GM12892 (cell line): Measurements from ENCODE around the gene LRRC74A.

Source experiments
- DNase-seq: peaks from one replicate; pipeline ENCODE4 v3.0.0; 2011; ENCODE audit not compliant: insufficient read length
- FAIRE-seq: peaks from 2 replicates; lab custom pipeline; 2011; peaks lifted over from hg19 to GRCh38; lab: Jason Lieb, UNC
- POLR2A ChIP-seq: IDR thresholded peaks from 2 replicates; pipeline ENCODE4 v1.6.1; 2011; ENCODE audit warnings: low read depth, low read length, control low read depth
- POLR2AphosphoS5 ChIP-seq: IDR thresholded peaks from 2 replicates; pipeline ENCODE4 v1.6.1; 2011; ENCODE audit warnings: low read depth, low read length, control low read depth
- TAF1 ChIP-seq: IDR thresholded peaks from 2 replicates; pipeline ENCODE4 v1.6.1; 2011; ENCODE audit warnings: low read depth, mild to moderate bottlenecking, control low read depth, low read length, borderline replicate concordance

Gene LRRC74A

DNA sequence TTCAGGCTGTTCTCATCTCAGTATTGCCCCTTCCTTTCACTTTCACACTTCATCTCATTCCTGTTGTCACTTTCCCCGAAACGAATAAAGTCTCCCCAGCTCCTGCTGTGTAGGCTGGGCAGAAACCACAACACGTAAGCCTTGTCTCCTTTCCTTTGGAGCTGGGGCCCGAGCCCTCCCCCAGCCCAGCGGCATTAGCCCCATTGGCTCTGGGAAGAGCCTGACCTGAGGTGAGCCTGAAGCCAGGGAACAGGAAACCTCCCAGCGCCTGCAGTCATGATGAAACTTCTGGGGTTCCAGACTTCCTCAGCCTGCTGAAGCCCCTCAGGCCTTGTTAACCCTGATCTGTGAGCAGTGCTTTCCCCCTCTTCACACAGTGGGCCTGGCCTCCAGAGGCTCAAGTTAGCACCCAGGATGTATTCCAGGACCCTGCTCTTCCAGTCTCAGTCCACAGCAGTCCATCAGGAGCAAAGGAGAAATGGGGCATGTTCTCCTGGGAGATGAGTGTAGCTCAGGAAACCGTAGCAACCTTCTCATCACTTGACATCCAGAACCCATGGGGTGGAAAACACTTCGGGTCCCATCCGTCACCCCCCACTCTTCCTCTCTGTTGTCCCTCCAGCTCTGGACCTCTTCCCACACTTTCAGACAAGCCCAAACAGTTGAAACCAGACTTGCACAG lies 43.2 kb upstream of the LRRC74A start:
- no peak for TF ChIP-seq POLR2A
- no peak for TF ChIP-seq TAF1
- no peak for TF ChIP-seq POLR2AphosphoS5
- no peak for FAIRE-seq
- DNase-seq: no peak

DNA sequence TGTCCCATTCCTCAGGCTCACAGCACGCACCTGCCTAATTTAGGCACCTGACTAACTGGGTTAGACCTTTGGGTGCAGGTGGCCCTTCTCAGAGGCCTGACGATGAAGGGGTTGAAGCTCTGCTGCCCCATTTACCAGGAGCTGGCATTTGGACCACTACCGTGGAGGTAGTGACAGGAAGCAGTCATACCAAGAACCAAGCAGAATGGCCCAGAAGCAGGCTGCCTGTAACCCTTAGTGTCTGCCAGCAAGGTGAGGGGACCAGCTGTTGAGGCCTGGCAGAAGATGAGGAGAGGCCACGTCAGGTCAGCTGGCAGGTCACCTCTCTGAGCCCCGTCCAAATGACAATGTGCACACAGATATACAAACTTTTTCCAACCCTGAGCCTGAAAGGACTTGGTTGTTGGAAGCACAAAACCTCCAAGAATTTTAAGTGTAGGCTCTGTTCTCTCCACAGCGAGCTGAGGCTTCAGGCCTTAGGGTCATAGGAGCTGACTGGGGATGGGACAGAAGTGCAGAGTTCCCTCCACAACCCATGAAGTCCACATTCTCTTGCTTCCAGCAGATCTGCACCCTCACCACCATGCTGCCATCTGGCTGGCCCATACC lies 41.8 kb upstream of the LRRC74A start:
- DNase-seq: no peak
- no peak for TF ChIP-seq TAF1
- TF ChIP-seq POLR2AphosphoS5: no peak
- no peak for TF ChIP-seq POLR2A
- no peak for FAIRE-seq

DNA sequence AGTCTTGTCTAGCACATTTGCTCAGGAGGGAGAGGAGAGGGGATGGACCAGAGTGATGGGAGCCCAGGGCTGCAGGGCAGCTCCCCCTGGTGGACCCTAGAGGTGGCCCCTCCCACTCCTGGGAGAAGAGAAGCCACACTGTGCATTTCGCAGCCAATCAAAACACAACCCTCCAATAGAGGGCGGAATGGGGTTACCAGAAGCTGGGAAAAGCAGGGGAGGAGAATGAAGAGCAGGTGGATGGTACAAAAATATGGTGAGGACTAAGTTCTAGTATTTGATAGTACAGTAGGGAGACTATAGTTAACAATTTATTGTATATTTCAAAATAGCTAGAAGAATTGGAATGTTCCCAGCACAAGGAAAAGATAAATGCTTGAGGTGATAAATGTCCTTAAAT lies 41.3 kb upstream of the LRRC74A start:
- no peak for TF ChIP-seq POLR2AphosphoS5
- TF ChIP-seq POLR2A: no peak
- FAIRE-seq (peak; percentile 82), DNase-seq (peak; percentile 75)

DNA sequence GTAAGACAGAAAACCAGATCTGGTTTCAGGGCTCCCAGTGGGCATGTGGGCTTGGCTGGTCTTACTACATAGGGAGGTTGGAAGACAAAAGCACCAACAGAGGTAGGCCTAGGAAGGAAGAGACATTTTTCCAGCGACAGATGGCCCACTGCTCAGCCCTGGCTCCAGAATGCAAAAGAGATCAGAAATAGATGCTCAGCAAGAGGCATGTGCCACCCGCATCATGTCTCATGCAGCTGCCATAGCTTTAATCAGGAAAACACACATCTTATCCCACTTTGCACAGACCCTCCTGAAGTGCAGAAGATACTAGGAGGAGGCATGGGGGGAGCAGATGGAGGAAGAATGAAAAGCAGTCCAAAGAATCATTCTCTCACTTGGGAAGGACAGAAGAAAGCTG lies 39.6 kb upstream of the LRRC74A start:
- DNase-seq: no peak
- FAIRE-seq: no peak

DNA sequence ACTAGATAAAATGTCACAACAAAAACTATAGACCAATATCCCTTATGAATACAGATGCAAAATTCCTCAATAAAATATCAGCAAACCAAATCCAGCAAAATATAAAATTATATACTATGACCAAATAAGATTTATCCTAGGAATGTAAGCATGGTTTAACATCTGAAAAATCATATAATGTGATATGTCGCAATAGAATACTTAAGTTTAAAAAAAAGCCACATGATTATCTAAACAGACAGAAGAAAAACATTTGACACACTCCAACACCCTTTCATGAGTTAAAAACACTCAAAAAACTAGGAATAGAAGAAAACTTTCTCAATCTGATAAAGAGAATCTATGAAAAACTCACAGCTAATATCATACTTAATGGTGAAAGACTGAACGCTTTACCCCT lies 33.8 kb upstream of the LRRC74A start:
- DNase-seq (no peak), FAIRE-seq (no peak)
- no peak for TF ChIP-seq POLR2A
- no peak for TF ChIP-seq POLR2AphosphoS5
- TF ChIP-seq TAF1: no peak

More for the DNA sequence above, 39.6 kb upstream of the LRRC74A start:
- TF ChIP-seq POLR2A: no peak
- TF ChIP-seq POLR2AphosphoS5: no peak
- no peak for TF ChIP-seq TAF1

DNA sequence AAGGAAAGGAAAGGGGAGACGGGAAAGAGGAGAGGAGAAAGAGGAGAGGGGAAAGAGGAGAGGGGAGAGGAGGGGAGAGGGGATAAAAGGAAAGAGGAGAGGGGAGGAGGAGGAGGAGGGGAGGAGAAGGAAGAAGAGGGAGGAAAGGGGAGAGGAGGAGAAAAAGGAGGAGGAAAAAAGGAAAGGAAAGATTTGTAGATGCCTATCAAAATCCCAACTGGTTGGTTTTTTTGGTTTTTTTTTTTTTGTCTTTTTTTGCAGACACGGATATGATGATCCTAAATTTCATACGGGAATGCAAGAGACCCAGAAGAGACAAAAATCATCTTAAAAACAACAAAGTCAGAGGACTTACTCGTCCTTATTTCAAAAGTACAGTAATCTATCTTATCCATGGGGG lies 32.9 kb upstream of the LRRC74A start:
- no peak for DNase-seq
- TF ChIP-seq POLR2A (no peak), POLR2AphosphoS5 (no peak), TAF1 (no peak)
- no peak for FAIRE-seq

DNA sequence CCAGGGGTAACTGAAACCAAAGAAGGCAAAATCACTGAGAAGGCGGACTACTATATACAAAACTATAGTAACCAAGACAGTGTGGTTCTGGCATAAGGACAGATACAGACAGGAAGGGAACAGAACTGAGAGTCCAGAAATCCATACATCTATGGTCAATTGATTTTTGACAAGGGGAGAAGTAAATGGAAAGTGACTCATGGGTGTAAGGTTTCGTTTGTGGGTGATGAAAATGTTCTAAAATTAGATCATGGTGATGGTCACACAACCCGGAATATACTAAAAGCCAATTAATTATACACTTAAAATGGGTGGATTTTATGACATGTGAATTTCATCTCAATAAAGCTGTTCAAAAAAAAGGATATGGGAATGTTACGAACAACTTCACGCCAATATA lies 32.3 kb upstream of the LRRC74A start:
- TF ChIP-seq POLR2A (no peak), TAF1 (no peak), POLR2AphosphoS5 (no peak)
- FAIRE-seq: no peak
- DNase-seq: no peak

DNA sequence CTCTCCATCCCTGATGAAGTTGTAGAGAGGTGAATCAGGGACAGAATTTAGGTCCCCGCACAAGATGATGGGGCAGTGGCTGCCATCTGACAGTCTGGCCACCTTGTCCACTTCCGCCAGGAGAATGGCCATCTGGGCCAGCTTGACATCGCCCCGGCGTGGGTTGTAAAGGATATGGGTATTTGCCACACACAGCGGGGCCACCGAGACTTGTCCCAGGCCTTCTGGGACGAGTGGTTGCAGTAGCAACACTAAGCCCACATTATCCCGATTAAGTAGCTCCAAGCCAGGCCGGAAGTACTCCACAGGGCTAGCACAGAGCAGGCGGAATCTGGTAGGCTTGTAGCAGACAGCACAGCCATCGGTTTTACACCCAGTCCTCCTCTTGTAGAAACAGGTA lies 19.8 kb upstream of the LRRC74A start:
- FAIRE-seq: no peak
- no peak for DNase-seq
- TF ChIP-seq TAF1 (no peak), POLR2A (no peak), POLR2AphosphoS5 (no peak)

DNA sequence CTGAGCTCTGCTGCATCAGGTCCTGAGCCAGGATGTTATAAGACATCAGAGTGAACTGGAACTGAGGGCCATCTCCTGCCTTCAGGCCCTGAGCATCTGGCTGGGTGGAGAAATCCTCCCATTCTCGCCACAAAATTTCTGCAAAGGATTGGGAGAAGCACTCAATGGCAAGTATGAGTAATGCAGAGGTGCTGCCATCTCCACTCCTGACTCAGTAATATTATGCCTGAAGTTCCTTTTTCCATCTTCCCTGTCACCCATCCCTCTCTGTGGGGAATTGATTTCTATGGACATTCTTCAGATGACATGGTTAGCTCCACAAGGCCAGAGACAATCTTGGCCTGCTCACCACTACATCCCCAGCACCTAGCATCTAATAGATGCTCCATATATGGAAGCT lies 18.2 kb upstream of the LRRC74A start:
- no peak for DNase-seq
- no peak for FAIRE-seq
- TF ChIP-seq TAF1 (no peak), POLR2A (no peak), POLR2AphosphoS5 (no peak)

DNA sequence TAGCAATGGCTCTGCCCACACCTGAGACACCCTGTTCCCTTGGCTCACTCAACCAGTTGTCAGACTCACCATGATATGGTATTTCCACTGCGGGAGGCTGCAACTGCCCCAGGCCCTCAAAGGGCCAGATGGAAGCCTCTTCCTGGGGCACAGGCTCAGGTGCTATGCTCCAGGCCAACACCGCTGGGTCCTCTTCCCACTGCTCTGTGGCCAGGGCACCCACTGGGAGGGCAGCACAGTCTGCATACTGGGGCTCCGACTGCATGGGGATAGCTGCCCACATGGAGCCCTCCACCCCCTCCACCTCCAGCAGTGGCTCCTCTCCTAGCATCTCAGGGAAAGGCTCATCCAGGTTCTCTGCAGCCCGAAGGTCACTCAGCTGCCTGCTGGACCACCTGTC lies 17.2 kb upstream of the LRRC74A start:
- TF ChIP-seq TAF1: no peak
- TF ChIP-seq POLR2AphosphoS5: no peak
- TF ChIP-seq POLR2A: no peak
- DNase-seq: no peak
- no peak for FAIRE-seq

DNA sequence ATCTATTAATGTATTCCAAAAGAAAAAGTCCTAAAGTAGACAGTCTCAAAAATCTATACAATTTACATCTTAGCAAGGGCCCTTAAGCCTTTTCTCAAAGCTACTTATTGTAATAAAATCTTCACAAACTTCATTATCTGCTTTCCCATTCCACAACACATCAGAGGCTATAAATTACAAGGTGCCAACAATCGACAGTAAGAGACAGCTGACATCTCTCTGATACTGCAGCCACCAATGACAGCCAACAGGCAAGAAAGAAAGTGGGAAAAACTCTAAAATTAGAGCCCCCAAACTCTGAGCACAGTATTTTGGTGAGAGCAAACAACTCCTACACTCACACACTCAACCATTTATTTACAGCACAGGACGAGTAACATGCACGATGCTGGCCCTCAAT lies 15.7 kb upstream of the LRRC74A start:
- FAIRE-seq: no peak
- DNase-seq: no peak
- TF ChIP-seq TAF1: no peak
- no peak for TF ChIP-seq POLR2AphosphoS5
- TF ChIP-seq POLR2A: no peak

DNA sequence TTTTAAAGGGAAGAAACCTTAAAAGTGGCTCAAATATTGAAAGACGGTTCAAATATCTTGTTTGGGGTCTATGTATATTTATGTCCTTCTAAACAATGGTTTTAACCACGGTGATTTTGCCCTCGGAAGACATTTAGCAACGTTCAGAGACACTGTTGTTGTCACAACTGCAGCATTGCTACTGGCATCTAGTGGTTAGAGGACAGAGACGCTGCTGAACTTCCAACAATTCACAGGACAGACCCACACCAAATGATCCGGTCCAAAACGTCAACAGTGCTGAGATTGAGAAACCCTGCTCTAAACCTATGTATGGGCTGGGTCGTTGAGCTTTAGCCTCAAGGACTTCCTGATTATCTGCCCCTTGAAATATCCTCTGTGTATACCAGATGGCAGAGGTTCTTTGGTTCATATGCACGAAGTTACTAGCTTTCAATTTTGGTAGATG lies 15.2 kb upstream of the LRRC74A start:
- TF ChIP-seq POLR2AphosphoS5 (no peak), TAF1 (no peak), POLR2A (0 out of 2 replicates have a peak, but pooled peaks have one; percentile 17)
- FAIRE-seq: peak; percentile 87
- no peak for DNase-seq

DNA sequence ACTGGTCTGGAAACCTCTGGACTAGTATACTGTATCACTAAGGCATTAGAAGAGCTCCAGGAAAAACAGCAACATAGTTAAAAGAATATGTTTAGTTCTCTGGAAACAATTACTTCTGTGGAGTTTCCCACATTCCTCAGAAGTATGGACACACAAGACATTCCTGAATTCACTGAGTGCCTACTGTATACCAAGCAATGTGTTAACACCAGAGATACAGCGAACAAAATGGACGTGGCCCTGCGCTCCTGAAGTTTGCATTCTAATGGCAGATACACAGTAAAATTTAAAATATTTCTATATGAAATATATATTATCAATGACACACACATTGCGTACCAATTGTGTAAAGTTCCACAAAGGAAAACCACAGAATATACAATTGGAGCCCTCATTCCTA lies 14.6 kb upstream of the LRRC74A start:
- no peak for FAIRE-seq
- no peak for DNase-seq
- TF ChIP-seq POLR2A: no peak
- no peak for TF ChIP-seq TAF1
- no peak for TF ChIP-seq POLR2AphosphoS5
